Stimulated activated CD4-positive, alpha-beta T cell treated with anti-CD3 and anti-CD28 coated beads, Interleukin-1b, Interleukin-23, amount 100 ng/mL, for 48 hours (primary cell): ENCODE results near the gene ADM.
"Not testable (repeated sequence)": the region's sequence is repeated elsewhere in the genome, so short reads cannot be mapped to it uniquely, and the experiment has no call there.

Experiments
- DNase-seq: peaks from one replicate; pipeline ENCODE4 v3.0.0-alpha.2; 2020

The ADM gene, protein sequence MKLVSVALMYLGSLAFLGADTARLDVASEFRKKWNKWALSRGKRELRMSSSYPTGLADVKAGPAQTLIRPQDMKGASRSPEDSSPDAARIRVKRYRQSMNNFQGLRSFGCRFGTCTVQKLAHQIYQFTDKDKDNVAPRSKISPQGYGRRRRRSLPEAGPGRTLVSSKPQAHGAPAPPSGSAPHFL

DNA sequence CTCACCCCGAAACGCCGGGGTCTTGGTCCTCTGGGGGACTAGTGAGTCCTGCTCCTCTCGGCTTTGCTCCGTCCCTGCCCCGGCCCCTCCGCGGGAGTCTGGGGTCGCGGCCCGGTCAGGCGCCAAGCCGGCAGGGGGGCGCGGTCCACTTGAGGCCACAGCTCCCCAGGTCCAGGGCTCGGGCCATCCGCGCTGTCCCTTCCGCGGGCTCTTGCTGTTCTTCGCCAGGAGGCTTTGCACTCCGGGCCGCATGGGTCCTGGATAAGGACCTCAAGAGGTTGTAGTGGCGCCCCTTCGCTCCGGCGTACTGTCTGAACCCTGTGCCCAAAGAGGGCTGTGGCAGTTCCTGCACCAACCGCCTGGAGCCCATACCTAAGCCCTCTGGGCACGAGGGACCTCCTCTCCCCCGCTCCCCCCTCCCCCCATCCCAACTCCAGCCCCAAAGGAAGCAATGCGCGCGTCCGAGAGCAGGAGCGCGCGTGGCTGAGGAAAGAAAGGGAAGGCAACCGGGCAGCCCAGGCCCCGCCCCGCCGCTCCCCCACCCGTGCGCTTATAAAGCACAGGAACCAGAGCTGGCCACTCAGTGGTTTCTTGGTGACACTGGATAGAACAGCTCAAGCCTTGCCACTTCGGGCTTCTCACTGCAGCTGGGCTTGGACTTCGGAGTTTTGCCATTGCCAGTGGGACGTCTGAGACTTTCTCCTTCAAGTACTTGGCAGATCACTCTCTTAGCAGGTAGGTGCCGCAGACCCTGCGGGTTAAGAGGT is at the start of gene ADM:
Gene ADM, plus strand, starts transcription at position 579 of the 767 bp plus-strand sequence. CDS start 628 bp downstream, outside the sequence.
- peak; percentile 60 for DNase-seq

GRCh38 chr11:10255388-10256125 is 49.3 kb upstream of the ADM start:
- no peak for DNase-seq

DNA sequence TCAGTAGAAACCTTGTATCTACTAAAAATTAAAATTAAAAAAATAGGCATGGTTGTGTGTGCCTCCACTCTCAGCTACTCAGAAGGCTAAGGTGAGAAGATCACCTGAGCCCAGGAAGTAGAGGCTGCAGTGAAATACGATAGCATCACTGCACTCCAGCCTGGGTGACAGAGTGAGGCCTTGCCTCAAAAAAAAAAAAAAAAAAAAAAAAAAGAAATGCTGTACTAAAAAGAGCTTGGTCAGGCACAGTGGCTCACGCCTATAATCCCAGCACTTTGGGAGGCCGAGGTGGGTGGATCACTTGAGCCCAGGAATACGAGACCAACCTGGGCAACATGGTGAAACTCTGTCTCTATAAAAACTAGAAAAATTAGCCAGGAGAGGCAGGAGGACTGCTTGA is 47.4 kb upstream of the ADM start:
- no peak for DNase-seq

GRCh38 chr11:10261821-10262220 is 43.1 kb upstream of the ADM start:
- DNase-seq: no peak

GRCh38 chr11:10263929-10264328 is 40.9 kb upstream of the ADM start:
- DNase-seq: no peak

GRCh38 chr11:10264716-10265115 is 40.2 kb upstream of the ADM start:
- not testable (repeated sequence) for DNase-seq

- DNase-seq: no peak
Measured at GRCh38 chr11:10265936-10266335, 38.9 kb upstream of the ADM start.

DNA sequence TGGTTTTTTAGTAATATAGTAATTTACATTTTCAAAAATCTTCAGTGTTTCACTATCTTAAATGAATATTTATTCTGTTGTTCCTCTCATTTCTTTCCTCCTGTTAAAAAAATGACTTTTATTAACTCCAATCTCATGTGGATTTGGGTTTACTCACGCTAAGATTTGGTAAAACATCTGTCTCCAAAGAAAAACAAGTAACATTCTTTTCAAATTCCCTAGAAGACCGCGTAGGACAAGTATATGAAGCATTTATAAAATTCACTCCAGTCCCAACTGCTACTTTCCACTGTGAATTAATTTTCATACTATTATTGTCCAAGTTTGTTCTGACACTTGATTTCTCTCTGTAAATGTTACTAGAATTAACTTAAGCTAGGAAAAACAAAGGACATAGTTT is 37.1 kb upstream of the ADM start:
- no peak for DNase-seq

DNA sequence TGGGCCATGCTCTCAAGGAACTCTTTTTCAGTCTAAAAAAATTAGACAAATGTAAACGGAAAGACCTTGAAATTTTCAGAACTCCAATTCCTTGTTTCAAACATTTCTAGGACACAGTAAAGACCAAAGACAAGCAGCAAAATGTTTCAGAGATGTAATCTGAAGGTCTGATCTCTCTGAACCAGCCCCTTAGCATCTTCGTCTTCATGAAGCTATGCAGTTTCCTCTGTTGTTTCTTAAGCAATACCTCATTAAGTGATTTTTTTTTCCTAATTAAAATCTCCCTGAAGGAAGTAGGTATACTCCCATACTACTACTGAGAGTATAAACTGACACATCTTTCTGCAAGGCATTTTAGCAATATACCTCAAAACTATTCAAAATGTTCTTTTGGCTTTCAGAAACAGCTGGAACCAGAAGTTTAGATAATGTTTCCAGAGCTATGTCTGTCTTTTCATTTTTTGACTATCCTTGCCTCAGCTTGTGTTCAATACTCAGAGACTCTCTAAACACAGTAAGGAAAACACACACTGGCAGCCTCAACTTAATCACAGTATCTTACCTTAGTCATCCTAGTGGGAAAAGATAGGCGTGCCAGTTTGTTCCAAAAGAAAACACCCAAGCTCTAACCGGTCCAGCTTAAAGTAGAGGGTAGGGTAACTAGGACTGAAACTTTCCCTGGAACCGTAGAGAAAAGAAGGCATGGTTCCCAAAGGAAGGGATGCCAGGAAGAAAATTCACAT is 36.0 kb upstream of the ADM start:
- DNase-seq: no peak

- no peak for DNase-seq
Measured at GRCh38 chr11:10272132-10272531, 32.7 kb upstream of the ADM start.

DNA sequence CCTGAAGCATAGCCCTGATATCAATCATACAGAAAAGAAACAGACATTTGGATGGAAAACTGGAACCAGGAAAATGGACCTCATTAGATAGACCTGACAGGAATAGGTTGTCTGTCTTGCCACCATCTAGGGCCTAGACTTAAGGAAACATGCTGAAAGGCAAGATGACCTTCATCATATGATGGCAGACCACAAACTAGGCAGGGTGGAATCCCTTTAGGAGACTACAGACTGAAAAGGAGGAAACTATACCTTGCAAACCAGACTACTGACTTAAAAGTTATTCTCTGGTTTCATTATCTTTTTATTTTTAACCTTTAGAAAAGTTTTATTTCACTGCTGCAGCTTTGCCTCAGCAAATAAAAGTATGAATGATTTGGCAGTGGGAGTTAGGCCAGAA is 31.1 kb upstream of the ADM start:
- DNase-seq: no peak

DNA sequence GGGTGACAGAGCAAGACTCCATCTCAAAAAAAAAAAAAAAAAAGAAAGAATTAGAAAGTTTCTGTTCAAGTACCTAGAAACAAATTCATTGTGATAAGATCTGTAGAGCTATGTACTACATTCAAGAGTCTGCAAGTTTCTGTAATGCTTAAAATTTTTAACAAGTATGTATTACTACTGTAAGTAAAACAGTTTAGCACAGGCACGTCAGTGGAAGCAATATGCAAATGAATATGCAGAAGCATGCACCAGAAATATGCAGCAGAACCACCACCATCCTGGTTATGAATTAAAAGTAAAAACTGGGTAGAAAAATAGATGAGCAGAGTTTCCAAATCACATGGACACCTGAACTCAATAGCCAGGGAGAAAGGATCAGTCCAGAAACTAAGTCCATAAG is 30.1 kb upstream of the ADM start:
- no peak for DNase-seq

DNA sequence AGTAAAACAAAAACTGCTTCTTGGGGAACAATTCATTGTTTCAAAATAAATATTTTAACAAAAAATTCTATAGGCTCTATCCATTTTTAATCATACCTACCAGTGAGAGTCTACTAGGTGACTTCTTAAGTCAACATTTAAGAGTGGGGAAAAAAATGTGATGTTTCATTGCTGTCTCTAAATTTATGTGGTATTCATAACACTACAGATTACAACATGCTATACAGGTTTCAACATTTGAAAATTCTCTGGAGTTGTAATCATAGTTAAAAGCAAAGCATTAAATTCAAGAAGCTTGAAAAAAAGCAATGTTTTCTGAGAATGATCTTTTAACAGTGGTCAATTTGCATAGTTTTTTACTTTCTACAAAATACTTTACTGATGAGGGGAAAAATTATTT is 29.2 kb upstream of the ADM start:
- no peak for DNase-seq

DNA sequence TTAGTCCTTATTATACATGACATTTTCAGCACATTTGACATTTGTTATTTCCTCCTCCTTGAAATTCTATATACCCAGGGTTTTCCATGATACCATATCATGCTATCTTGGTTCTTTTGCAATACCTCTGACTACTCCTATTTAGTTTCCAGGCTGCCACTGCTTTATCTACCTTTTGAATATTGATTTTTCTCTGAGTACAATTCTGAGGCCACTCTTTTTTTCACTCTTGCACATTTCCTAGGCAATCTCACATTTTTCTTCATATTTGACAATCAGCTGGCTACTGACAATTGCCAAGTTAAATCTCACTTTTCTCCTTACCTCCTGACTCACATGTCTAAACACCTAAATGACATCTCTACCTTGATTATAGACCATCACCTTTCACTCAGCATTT is 22.8 kb upstream of the ADM start:
- no peak for DNase-seq

- no peak for DNase-seq
Measured at GRCh38 chr11:10283991-10284390, 20.9 kb upstream of the ADM start.

DNA sequence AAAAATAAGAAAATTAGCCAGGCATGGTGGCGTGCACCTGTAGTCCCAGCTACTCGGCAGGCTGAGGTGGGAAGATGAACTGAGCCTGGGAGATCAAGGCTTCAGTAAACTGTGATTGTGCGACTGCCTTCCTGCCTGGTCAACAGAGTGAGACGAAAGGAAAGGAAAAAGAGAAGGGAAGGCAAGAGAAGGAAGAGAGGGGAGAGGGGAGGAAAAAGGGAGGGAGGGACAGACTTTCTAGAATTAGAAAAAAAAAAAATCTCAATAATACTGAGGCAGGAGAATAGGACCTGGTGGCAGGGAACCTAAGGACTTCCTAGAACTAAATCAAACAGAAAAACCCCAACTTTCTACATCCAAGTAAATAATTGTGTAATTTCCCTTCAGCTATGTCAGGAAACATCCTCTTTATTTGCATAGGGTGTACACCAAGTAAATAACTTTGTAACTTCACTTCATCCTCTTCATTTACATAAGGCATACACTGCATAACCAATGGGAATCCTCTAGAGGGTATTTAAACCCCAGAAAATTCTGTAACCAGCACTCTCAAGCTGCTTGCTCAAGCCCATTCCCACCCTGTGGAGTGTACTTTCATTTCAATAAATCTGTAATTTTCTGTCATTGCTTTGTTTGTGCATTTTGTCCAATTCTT is 19.6 kb upstream of the ADM start:
- no peak for DNase-seq

DNA sequence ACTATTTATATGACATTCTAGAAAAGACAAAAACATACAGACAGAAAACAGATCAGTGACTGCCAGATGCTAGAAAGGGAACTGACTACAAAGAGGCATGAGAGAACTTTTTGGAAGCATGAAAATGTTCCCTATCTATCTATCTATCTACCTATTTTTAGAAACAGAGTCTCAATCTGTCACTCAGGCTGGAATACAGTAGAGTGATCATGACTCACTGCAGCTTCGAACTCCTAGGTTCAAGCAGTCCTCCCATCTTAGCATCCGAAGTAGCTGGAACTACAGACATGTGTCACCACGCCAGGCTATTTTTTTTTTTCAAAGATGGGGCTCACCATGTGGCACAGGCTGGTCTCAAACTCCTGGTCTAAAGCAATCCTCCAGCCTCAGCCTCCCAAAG is 17.7 kb upstream of the ADM start:
- no peak for DNase-seq

DNA sequence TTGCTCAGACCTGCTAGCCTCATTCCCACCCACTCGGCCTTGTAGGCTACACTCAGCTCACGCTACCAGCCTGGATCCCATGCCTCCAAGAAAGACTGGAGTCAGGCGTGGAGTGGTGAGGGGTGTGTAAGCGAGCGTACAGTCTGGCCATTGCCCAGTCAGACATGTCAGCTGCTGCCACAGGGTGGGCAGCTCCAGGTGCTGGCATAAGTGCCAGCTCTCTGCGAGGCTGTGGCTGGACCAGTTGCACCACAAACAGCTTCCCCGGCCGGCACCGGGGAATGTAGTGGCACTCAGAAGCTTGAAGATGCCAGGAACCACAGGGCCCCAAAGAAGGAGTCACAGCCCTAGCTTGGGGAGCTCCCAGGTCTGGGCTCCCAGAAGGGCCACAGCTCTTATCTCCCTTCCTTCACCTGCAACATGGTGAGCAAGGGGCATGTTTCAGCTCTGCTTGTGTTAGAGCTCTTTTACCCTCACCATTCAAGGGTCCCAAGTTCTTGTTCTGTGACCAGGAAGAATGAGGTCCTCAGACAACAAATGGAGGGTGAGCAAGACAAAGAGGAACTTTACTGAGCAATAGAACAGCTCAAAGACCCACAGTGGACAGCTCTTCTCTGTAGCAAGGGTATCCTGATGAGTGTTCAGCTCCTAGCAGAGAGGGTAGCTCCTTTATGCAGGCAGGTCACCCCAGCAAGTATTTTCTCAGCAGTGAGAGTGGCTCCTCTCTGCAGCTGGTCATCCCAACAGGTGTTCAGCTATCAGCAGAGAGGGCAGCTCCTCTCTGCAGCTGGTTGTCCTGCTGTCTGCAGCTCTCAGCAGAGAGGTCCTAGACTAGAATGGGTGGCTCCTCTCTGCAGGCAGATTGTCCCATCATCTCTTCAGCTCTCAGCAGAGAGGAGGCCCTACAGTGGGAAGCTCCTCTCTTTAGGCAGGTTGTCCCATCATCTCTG is 16.8 kb upstream of the ADM start:
- no peak for DNase-seq

- no peak for DNase-seq
Measured at GRCh38 chr11:10288881-10289764, 15.8 kb upstream of the ADM start.

- DNase-seq: no peak
Measured at GRCh38 chr11:10289765-10290380, 15.0 kb upstream of the ADM start.
